Caki2 (cell line): Measurements from ENCODE around the gene FGF3. TPM values are rescaled to one million over a fixed set of nuclear protein-coding genes. Genes with fewer than 3 reads are reported as not detected.

Experiments
- DNase-seq: peaks from one replicate; pipeline ENCODE4 v3.0.0-alpha.2; 2015; ENCODE audit warnings: low read depth
- in situ Hi-C: cut with HindIII; loops from 2 replicates; pipeline ENCODE4 v1.10.0; 2016; ENCODE audit warnings: low sequenced_read_pairs, low pct_unique_long_range_greater_than_20kb, mixed read lengths
- total RNA-seq: library from RNA; depleted of rRNA; stranded (reverse); fragments of >200 nt; shearing (Covaris generic); gene quantifications from 2 replicates; pipeline ENCODE4 v1.2.3, GENCODE V29; 2014; ENCODE audit warnings: low replicate concordance; rRNA removed

Gene FGF3
- not detected in 2 replicates for total RNA-seq

GRCh38 chr11:69818603-69819441 is at the start of gene FGF3:
Gene FGF3 (minus strand): TSS chr11:69819416. CDS start chr11:69818933, 483 bp downstream.
- DNase-seq: no peak
- in situ Hi-C loops: no loop called here

DNA sequence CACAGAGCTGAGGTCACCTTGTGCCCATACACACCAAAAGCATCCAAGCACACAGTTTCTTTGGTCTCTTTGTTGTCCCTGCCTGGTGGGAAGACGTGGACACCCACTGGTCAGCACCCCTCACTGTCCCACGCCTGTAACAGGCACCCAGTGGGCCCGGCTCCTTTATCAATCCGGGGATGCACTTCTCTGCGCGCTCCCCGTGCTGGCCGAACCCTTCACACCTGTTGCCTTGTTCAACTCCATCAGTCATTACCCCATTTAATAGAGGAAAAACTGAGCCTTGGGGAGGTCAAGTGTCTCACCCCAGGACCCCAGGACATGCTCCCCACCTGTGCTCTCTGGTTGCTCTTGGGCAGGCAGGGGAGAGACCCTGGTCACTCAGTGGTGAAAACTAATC is 49.7 kb upstream of the FGF3 start:
- in situ Hi-C loops: no loop called here
- DNase-seq: no peak

DNA sequence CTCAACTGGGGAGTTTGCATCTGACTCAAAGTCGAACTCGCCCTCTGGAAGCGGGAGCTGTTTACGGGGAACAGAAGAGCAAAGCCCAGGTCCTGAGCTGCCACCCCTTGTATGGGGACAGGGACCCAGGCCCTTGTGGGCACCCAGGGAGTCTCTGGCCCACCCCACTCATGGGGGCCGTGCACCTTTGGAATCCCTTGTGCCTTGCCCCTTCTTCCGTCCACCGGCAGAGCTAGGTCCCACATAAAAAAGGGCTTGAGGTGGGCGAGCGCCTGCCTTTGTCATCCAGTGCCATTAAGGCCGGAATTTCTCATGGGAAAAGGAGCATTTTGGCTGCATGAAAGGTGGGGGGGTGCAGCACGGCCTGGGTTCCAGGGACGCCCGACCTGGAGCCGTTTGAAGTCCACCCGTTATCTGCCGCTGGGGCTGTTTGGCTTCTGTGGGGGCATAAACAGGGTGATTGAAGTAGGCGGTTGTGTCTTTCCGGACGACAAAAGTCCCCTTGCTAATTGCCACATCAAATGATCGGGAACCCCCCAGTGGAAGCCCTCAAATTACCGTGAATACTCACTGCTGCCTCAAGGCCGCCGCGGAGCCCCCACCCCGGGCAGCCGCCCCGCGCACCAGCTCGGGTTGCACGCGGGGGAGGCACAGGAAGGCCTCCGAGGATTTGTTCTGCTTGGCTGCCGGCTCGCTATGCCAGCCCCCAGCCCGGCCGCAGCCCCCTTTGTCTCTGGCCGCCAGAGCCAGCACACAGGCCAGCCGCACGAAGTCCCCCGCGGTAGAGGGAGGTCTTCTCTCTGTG is 49.0 kb upstream of the FGF3 start:
- in situ Hi-C loops: no loop called here
- no peak for DNase-seq

DNA sequence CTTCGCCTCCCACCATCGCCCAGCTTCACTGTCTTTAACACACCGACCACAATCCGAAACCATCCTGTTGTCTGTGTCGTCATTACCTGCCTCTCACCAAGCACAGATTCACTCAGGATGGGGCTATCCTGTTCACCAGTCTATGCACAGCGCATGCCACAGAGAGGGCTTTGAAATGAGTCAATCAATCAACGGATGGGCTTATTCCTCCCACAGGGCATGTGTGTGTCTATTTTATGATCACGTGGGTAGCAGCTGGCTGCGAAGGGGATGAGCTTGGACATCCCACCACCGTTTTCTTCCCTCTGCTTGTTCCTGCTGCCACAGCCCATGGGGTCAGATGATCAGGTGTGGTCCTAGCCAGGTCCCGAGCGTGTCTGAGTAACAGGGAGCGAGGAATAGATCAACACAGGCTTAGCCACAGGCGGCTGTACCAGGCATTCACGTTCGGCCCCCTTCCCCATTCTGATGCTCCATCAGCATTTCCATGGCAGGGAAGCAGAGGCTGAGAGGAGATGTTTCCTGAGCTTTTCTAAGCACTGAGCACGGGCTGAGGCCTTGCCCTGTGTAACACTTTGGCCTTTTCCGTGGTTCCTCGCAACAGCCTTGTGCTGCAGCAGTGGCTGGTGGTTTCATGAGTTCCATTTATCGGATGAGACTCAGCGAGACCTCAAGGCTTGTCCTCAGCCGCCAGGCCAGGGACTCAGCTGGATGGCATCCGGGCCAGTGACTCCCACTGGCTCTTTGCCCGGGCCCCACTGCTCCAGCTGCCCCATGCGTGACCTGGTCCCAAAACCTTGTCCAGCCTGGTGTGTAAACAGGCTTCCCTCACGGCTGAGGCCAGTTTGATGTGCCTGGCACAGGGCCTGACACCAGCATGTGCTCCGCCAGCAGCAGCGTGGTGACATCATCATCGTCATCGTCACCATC is 48.1 kb upstream of the FGF3 start:
- no peak for DNase-seq
- in situ Hi-C loops: no loop called here

- no peak for DNase-seq
These were observed 47.4 kb upstream of the FGF3 start for GRCh38 chr11:69866648-69867047.

GRCh38 chr11:69865707-69866106 is 46.5 kb upstream of the FGF3 start:
- no peak for DNase-seq
- in situ Hi-C loops: no loop called here

More at GRCh38 chr11:69866648-69867047, 47.4 kb upstream of the FGF3 start:
- in situ Hi-C loops: no loop called here

DNA sequence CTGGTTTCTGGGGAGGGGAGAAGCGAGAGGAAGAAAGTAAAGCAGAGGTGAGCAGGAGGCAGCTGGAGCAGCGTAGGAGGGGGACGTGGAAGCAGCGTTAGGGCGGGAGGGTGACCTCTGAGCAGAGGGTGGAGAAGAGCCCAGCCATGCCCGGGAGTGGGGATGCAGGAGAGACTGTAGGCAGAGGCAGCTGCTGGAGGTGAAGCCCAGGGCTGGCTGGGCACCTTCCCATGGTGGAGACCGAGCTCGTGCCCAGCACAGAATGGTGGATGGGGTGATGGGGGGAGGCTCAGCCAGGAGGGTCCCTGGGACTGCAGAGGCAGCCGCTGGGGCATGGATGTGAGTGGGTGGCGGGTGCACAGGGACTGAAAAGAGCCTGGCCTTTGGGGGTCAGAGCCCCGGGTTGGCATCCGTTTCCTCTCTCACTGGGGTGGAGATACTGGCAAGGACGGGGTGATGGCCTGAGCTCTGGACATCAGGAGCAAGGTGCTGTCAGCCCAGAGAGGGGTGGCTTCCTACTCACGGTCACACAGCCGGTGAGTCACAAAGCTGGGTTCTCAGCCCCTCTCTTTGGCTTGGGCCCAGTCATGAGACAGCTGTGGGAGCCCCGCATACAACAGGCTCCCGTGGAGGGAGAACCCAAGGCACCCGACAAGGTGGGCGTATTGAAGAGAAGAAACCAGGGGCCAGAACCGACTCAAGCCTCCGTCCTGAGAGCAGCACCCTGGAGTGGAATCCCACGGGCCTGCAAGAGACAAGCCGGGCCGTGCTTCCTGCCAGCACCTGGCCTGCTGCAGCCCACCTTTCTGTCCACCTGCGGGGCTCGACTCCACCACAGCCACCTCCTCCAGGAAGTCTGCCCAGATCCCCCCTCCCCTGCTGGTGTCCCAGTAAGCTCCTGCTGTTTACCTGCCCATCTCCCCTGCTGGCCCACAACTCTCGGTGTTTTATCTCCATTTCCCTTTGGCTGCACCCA is 45.8 kb upstream of the FGF3 start:
- in situ Hi-C loops: no loop called here
- DNase-seq: no peak

GRCh38 chr11:69863544-69864200 is 44.5 kb upstream of the FGF3 start:
- in situ Hi-C loops: no loop called here
- DNase-seq: no peak

DNA sequence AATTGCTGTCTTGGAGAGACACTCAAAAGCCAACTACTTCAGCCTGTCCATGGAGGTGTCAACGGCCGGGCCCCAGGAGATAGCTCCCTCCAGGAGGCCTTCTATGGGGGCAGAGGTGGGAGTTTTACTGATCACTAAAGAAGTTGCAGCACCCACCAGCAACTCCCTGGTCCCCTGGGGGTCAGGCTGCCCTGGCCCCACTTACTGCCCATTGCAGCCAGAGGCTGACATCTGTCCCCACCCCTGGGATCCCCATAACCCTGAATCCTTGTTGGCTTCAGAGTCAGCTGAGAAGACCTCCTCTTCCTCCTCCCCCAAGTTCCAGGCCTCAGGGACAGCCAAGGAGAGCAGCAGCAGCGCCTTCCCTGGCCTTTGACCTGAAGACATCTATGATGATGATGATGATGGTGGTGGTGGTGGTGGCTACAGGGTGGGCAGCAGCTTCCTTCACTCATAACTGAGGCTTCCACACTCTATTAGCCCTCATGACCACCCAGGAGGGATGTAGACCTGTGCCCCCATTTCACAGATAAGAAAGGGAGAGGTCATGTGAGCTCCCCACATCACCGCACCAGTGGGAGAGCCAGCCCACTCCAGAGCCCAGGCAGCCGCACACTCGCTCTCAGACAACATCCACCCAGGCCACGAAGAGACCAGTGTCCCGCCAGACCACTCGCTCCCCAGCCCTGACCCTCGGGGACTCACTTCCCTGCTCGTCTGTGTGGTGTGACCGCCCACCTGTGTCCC is 43.8 kb upstream of the FGF3 start:
- in situ Hi-C loops: no loop called here
- no peak for DNase-seq

DNA sequence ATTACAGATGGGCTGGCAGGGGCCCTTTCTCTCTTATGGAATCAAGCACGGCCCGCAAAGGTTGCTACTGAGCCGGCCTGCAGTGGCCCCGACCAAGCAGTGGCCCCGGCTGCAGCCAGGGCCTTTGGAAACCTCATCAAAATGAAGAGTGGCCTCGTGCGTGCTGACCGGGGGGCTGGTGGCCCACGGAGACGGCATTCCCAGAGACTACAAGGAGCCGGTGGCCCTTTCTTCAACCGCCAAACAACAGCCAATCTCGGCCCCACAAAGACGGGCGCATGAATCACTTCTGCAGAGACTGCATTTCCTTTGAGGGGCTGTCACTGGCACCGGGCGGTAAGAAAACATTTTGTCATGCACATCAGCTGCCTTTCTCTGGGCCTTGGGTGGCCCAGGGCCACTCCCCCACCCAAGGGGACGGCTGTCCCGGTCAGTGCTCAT is 43.1 kb upstream of the FGF3 start:
- in situ Hi-C loops: no loop called here
- DNase-seq: no peak

DNA sequence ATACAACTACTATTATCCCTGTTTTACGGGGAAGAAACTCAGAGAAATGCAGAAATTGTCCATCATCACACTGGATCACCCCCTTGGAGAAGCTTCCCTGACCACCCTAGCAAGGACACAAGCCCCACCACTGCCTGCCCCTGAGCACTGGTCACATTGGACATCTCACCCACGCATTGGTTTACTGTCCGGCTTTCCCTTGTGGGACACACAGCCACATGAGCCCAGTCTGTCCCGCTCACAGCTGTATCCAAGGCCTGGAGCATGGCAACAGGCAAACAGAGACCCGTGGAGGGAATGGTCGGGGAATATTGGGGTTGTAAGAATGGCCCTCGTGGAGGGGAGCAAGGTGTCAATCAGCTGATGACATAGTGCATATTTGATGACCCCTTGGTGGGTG is 42.7 kb upstream of the FGF3 start:
- in situ Hi-C loops: no loop called here
- no peak for DNase-seq

DNA sequence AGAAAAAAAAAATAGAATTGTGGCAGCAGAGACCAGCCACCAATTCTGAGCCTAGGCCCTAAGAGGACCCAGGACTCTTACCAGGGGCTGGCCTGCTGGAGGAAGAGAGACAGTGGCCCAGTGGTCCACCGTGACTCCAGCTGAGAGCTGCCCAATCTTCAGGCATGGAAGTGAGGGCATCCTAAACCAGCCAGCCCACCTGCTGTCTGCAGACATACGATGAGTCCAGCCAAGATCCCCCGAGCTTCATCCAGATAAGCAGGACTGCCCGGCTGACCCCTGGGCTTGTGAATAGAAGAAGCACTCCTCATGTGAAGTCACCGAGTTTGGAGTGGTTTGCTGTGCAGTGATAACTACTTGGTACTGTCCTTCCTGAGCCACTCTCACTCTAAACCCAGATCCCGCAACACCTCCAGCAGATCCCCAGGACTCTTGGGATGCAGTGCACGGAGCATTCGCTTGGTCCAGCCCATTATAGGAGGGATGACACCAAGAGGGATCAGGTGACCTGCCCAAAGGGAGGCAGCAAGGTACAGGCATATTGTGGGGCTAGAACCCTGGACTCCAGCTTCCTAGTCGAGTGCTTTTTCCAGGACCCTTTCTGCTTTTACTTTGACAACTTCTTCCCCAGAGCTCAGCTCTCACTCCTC is 41.7 kb upstream of the FGF3 start:
- in situ Hi-C loops: no loop called here
- DNase-seq: no peak

DNA sequence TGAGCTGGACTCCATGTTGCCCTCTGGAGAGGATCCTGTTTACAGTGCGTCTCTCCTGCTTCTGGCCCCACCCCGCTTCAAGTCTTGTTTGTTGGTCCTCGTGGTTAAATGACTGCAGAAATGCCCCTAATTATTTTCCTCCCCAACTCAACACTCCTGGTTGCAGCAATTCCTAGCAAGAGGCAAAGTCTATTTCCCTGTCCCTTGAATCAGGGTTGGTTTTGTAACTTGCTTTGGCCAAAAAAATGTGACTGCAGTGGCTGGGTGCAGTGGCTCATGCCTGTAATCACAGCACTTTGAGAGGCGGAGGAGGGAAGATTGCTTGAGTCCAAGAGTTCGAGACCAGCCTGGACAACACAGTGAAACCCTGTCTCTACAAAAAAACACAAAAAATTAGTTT is 41.0 kb upstream of the FGF3 start:
- in situ Hi-C loops: no loop called here
- DNase-seq: no peak

- in situ Hi-C loops: no loop called here
- DNase-seq: no peak
These were observed 40.2 kb upstream of the FGF3 start for GRCh38 chr11:69859275-69859934.

DNA sequence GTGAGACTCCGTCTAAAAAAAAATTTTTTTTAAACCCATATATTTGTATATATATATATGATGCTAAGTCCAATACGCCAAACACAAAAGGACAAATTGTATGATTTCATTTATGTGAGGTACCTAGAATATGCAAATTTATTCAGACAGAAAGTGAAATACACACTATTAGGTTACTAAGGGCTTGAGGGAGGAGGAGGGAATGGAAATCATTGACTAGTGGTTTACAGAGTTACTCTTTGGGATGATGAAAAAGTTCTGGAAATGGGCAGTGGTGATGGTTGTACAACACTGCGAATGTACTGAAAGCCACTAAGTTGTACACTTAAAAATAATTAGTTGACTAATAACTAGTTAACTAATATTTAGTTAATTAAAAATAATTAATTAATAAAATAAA is 36.2 kb upstream of the FGF3 start:
- DNase-seq: peak; percentile 3
- in situ Hi-C loops: no loop called here
